SIG-M5 treated with dmso at 0.1 percent for 504 hours (cell line): ENCODE measurements around the gene SPNS3.

ENCODE experiments used
- DNase-seq: peaks from one replicate; lab custom pipeline; 2025; ENCODE audit not compliant: unreplicated experiment; lab: John Stamatoyannopoulos, UW

SPNS3 gene

DNA sequence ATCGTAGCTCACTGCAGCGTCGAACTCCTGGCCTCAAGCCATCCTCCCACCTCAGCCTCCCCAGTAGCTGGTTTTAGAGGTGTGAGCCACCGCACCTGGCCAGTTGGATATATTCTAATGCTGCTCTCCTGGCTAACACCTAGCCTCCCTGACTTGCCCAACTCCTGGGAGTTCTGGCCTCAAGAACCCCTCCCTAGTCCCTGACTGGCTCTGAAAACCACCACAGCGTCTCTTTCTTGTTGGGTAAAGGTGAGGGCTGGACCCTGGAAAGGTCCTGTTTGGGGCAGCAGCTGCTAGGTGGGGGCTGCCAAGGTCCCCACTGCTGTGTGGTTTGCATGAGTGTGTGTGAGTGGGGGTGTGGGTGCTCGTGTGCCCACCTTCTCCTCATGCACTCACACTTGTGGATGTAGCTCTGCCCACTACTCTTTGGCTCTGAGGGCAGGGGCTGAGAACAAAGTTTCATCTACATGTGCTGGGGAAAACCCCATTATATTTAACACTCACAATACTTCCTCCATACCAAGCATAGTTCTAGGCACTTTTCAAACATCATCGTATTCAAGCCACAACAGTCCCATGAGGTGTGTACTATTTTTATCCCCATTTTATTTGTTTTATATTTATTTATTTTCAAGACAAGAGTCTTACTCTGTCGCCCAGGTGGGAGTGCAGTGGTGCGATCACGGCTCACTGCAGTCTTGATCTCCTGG, 7.1 kb upstream of the SPNS3 start:
- DNase-seq: no peak

- no peak for DNase-seq
These were observed 6.2 kb upstream of the SPNS3 start for GRCh38 chr17:4427505-4427904.

GRCh38 chr17:4436381-4436780, 2.6 kb downstream of the SPNS3 start:
- peak; percentile 73 for DNase-seq

GRCh38 chr17:4436846-4437245, 3.1 kb downstream of the SPNS3 start:
- peak; percentile 98 for DNase-seq

GRCh38 chr17:4438162-4438944, 4.6 kb downstream of the SPNS3 start:
- no peak for DNase-seq

- DNase-seq: no peak
These were observed 6.3 kb downstream of the SPNS3 start for GRCh38 chr17:4440021-4440420.

GRCh38 chr17:4440690-4441686, 7.2 kb downstream of the SPNS3 start:
- no peak for DNase-seq

GRCh38 chr17:4442582-4442981, 8.8 kb downstream of the SPNS3 start:
- DNase-seq: no peak

- no peak for DNase-seq
These were observed 9.7 kb downstream of the SPNS3 start for GRCh38 chr17:4443476-4443875.

- DNase-seq: no peak
These were observed 11.2 kb downstream of the SPNS3 start for GRCh38 chr17:4444782-4445473.

- no peak for DNase-seq
These were observed 12.0 kb downstream of the SPNS3 start for GRCh38 chr17:4445731-4446130.

DNA sequence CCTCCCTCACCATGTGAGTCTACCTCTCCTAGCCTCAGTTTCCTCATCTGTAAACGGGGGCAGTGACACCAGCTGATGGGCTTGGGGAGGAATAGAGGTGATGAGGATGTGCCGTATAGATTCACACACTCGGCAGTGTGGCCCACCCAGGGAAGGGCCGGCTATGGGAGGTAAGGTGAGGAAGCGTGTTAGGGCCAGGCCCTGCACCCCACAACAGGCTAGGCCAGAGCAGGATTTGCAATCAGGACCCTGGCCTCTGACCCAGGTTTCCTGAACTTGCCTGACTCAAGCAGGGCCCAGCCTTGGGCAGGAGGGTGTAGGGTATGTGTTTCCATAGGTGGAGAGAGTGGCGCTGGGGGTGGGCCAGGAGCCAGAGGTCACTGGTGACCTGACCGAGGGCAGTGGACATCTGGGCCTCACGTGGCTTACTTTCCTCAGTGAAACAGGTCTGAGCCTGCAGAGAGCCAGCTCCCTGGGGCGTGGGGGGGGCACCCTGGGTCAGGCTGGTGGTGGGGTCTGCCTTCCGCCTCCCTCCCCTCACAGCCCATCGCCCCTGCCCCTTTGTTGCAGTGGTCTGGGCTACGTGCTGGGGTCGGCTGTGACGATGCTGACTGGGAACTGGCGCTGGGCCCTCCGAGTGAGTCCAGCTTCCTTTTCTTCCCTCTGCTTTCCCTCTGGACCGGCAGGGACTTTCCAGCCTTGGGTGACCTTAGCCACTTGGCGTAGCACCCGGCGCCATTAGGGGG, 12.8 kb downstream of the SPNS3 start:
- DNase-seq: no peak

- no peak for DNase-seq
These were observed 14.6 kb downstream of the SPNS3 start for GRCh38 chr17:4448197-4448980.

DNA sequence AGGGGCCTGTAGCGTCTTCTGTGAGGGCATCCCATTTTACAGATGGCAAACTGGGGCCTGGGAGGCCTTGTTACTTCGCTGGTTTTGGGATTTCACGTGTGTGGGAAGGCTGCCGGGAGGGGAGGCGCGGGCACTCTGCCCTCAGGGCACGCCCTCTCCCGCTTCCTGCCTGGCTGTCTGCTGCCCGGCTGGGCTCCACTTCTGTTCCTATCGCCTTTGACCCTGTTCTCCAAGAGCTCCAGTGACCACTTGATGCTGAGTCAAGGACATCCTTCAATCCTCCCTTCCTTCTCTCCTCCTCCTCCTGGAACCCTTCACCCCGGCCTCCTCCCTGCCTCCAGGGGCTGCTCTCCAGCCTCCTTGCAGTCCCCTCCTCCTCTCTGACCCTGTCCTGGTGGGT, 16.0 kb downstream of the SPNS3 start:
- no peak for DNase-seq

DNA sequence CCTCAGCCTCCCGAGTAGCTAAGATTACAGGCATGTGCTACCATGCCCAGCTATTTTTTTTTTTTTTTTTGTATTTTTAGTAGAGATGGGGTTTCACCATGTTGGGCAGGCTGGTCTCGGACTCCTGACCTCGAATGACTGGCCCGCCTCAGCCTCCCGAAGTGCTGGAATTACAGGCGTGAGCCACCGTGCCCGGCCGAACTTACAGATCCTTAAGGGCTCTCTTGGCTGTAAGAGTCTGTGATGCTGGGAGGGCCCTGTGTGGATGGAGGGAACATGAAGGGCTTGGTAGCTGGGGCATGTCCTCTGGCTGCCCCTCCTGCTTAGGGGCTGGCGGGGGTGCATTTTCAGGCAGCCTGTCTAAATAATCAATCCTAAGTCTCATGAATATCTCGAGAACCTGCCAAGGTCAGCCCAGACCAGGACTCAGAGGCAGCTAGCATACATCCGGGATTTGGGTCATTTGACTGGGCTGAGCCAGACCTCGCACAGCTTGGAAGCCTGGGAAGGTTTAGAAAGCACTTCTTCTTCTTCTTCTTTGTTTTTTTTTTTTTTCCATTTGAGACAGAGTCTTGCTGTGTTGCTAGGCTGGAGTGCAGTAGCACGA, 17.1 kb downstream of the SPNS3 start:
- no peak for DNase-seq

- no peak for DNase-seq
These were observed 20.3 kb downstream of the SPNS3 start for GRCh38 chr17:4453812-4454591.

DNA sequence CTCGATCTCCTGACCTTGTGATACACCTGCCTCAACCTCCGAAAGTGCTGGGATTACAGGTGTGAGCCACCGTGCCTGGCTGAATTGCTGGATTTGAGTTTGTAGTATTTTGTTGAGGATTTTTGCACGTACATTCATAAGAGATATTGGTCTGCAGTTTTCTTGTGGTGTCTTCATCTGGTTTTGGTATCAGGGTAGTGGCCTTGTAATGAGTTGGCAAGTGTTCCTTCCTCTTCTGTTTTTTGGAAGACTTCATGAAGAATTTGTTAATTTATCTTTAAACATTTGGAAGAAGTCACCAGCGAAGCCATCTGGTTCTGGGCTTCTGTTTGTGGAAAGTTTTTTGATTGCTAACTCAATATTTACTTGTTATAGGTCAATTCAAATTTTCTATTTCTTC, 26.9 kb downstream of the SPNS3 start:
- DNase-seq: no peak

DNA sequence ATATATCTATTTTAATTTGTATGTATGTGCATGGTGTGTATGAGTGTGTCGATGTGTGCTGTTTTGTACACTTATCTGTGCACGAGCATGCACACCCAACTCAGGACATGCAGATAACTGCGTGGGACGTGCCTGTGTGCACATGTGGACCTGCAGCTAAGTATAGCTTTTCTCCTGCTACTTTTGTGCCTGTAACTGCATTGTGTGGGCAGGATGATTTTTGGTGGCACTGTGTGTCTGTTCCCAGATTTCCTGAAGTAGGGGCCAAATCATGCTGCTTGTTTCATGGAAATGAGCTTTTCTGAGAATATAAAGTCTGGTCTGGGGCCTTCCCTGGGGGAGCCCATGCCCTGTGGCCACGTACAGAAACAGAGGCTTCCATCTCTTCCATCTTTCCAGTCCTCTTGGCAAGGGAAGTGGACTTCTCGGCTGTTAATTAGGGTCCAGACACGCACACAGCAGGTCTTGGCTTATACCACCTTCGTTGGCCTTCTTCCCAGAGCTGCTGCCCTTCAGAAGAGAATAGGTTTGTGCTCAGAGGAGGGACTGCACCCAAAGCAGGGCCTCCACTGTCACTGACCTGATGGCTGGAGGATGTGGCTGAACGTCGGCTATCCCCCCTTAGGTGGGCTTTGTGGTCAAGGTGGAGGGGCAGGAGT, 30.2 kb downstream of the SPNS3 start:
- DNase-seq: no peak
